ENCODE data around the gene NOVA1.

The NOVA1 gene

GRCh38 chr14:26593357-26593756, 4.5 kb downstream of the NOVA1 start:
- no peak for DNase-seq

DNA sequence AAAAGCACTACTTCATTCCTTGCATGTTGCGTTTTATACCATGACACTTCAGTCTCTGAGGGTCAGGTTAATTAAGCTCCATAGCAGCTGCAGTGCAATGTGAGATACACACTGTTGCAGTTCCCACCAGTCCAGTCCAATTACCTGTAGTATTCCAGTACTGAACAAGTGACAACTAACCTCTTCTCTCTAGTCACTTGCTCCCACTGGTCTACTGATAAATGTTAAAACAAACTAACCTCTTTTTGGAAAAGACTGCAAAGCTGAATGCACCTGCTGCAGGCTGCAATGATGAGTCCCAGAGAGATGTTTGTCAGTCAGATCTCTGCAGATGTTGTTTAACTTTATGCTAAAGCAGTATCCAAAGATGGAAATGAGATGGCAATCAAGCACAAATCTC, 7.9 kb downstream of the NOVA1 start:
- no peak for DNase-seq

DNA sequence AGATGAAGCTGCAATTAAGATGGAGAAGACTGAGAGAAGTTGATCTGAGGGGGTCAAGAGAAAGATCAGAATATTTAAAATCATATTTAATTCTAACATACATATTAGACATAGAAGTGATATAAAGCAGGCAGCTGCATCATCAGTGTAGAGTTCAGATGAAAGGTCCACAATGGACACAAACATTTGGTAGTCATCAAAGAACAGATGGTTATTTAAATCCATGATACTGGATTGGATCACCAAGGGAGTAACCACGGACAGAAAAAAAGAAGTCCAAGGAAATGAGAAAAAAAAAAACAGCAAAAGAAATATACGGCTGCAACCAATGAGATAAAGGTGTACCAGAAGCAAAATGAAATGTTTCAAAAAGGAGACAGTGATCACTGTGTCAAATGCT, 20.1 kb downstream of the NOVA1 start:
- DNase-seq = no peak

DNA sequence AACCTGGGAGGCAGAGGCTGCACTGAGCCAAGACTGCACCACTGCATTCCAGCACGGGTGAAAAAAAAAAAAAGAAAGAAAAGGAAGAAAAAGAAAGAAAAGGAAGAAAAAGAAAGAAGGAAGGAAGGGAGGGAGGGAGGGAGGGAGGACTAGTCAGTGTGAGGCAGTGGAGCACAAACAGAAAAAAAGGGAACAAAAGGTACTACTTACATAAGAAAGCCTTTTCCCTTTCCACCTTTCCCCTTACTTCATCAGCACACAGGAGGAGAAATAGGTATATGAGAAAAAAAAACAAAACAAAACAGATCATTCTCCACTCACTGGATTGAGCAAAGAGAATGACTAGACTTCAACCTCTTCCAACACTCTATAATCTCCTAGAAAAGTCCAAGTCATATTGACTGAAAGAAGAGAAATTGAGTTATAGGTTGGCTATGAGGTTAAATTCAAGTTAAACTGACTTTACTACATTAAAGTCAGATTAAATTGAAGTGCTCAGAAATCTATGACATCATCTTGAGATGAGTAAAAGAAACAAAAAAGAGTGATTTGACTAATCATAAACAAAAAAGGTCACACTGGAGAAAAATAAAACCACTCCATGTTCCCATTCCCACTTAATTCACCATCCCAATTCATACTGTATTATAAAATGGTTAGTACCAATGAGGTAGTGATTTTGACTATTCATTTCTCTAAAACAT, 43.6 kb downstream of the NOVA1 start:
- DNase-seq = no peak

GRCh38 chr14:26549571-26549970, 48.3 kb downstream of the NOVA1 start:
- DNase-seq = no peak

- DNase-seq = no peak
Observed at GRCh38 chr14:26548406-26548805, 49.4 kb downstream of the NOVA1 start.

GRCh38 chr14:26538176-26538575, 59.7 kb downstream of the NOVA1 start:
- no peak for DNase-seq

GRCh38 chr14:26531894-26532293, 65.9 kb downstream of the NOVA1 start:
- no peak for DNase-seq

DNA sequence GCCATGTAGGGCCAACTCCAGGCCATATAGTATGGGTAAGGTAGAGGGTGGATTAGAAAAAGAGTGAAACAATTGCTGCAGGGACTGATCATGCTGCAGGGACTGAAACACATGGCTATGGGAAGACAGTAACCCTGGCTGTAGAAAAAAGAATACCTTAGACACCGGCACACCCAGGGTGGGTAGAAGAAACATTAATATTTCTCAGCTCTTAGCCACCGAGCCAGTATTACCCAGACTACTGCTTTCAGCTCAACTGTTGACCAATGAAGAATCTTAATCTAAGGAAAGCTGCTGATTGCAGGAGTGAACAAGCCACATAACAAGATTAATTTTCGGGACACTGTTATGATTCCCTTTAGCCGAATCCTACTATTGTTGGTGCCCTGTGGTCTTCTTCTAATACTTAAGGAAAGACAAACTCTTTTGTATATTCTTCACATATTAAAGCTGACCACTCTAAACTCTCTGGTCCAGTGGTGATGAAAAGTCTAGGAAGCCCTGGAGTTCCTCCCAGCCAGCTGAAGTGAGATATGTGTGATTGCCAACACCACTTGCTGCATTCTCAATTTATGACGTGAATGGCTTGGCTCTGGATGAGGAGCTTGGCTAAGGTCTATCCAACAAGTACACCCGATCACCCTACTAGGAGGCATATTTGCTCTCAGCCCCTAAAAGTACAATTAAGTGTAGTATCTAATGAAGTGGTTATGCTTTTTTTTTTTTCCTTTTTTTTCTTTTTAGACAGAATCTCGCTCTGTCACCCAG, 69.2 kb downstream of the NOVA1 start:
- no peak for DNase-seq

DNA sequence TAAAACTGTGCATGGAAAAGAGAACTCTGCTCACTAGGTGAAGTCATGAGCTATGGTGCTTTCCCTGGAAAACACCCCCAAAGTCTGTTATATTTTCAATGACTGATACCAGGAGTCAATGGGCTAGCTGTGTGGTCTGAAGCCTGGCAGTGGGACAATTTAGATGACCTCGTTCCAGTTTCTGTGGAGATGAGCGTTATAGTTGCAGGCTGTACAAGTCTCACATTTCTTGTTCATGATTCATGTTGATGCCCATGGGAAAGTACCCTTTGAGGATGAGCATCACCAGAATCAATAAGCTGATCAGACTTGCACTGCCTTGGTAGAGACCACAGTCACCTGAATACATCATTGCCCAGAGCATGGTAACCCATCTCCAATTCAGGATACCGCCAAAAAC, 70.7 kb downstream of the NOVA1 start:
- no peak for DNase-seq

GRCh38 chr14:26526137-26526536, 71.7 kb downstream of the NOVA1 start:
- no peak for DNase-seq

DNA sequence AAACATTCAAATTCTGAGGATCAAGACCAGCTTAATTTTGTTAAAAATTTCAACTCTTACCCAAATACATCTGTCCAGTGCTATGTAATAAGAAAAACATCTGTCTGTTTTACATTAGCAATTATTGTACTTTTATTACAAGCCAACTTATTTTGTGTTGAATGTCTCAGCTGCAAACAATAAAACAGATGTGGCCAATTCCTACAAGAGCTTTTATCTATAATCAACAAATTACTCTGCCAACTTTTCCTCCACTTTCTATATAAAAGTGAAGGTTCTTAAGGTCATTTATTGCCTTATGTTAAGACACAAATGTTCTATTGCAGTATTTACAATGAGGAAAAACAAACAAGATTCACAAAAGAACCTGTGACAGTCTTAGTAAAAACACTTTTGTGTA, 72.7 kb downstream of the NOVA1 start:
- no peak for DNase-seq

- no peak for DNase-seq
Observed at GRCh38 chr14:26522967-26523366, 74.9 kb downstream of the NOVA1 start.

DNA sequence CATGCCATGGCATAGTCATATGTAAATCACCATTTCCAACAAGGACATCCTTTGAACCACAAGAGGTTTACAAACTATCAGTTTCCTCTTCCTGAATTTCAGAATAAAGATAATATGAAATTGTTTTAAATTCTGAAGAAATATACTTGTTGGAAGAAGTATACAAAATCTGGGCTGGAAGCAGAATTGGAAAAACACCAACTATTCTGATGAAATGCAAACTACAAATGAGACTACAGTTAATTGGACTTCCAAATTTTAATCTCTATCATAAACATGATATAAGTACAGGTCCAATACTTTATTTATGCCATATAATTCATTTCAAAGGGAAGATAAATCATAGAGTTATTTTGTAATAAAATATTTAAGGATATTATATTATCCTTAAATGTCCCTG, 80.1 kb downstream of the NOVA1 start:
- DNase-seq = no peak

DNA sequence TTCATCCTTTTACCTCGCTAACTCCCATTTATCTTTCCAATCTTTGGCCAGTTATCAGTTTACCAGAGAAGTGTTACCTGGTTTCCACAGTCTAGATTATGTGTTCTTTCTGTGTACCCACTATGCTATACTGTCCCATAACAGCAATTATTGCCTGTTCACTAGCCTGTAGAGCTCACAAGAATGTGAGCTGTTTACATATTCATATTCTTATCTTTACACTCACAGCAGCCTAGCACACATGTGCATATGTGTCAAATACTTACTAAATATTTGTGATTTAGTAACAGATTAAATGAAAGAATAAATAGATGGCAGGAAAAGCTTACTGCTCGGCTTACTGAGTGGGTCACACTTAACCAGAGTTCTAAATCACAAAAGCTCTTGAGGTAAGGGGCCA, 97.8 kb downstream of the NOVA1 start:
- no peak for DNase-seq

DNA sequence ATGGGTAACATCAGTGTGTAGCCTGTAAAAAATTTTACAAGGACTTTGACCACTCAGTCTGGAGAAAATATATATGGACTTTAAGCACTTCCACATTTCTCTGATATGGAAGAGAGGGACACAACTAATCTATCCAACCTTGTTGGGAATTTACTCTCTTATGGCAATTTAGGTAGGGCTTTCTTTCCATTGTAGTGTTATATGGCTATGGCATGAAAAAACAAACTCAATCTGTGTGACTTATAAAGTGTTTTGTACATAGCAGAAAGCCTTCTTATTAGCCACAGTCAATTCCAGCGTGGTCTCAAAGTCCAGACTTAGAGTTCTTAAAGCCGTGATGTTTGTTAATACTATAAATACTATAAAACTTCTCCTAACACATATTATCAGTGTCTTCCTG, 98.3 kb downstream of the NOVA1 start:
- DNase-seq = no peak

- DNase-seq = no peak
Observed at GRCh38 chr14:26486922-26487321, 110.9 kb downstream of the NOVA1 start.

DNA sequence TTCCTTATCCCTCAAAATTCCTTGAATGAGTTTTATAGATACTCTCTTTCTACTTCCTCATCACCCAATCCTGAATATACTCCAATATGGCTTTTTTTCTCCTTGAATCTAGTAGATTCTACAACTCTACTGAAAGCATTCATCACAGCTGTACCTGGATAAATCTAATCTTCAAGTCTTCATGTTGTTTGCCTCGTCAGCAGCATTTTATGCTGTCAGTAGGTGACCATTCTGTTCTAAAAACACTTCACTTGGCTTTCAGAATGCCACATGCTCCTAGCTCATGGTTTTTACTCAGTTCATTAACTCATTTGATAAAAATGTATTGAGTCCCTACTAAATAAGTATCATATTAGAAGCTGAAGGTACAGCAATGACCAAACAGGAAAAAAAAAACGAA, 113.3 kb downstream of the NOVA1 start:
- DNase-seq = no peak

- no peak for DNase-seq
Observed at GRCh38 chr14:26478967-26479366, 118.9 kb downstream of the NOVA1 start.

- DNase-seq = no peak
Observed at GRCh38 chr14:26466862-26467261, 131.0 kb downstream of the NOVA1 start.

DNA sequence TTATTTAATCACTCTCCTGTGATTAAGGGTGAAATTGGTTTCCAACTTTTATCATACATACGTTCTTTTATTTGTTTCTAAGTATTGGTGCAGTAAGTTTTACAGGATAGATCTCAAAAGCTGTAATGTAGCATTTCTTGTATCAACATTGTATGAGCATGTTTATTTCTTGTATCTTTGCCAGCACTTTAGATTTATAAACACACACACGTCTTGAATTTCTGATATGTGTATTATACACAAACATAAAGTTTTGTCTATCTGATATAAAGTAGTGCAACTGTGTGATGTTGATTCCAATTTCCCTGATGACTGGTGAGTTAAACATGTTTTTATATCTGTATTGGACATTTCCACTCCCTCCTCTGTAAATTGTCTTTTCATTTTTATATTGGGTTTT, 134.7 kb downstream of the NOVA1 start:
- no peak for DNase-seq

DNA sequence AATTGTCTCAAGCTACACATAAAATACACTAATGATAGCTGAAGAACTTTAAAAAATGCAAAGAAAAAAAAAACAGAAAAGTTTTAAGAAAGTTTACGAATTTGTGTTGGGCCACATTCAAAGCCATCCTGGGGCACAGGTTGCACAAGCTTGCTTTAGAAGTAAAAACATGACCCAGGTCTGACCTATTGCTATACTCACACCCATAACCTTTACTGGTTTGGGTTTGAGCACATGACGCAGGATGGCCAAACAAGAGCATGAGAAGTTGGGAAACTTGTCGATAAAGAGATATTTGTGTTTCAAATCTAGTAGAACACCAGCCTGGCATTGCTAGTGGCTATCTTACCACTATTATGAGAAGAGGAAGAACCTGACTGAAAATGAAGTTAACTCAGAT, 143.7 kb downstream of the NOVA1 start:
- DNase-seq = no peak

DNA sequence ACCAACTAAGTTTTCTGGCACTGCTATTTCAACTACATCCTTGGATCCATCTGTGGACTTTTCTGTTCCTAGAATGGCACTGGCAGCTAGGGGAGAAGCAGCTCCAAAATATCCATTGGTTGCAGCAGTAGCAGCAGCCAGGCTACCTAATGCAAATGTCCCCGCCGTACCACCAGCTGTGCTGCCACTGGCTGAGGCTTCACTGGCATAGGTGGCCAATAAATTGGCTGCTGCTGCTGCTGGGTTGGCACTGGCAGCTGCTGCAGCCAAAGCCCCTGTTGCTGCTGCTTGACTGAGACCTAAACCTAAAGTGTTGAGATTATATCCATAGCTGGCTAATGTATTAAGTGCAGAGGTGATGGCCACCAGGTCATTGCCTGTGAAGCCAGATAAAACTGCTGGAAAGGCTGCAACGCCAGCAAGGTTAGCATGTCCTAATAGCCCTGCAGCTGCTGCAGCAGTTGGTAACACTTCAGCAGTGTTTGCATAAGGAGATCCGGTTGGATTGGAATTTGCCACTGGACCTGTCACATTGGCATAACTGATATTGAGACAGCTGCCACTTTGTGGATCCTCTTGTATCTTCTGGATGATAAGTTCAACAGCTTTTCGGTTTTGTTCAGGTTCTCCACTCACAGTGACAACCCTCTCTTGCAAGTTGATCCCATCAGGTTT, 149.5 kb downstream of the NOVA1 start:
- DNase-seq = no peak

GRCh38 chr14:26444822-26445221, 153.0 kb downstream of the NOVA1 start:
- DNase-seq = no peak

Measured in NCI-H1436 (cell line).